GM21529 (cell line): ENCODE results near the gene PAX1.

ENCODE experiments used
- ATAC-seq: cut with Tn5 transposase; IDR thresholded peaks from one replicate; pipeline ENCODE4 v1.9.1; 2021; ENCODE audit not compliant: unreplicated experiment

The PAX1 gene

DNA sequence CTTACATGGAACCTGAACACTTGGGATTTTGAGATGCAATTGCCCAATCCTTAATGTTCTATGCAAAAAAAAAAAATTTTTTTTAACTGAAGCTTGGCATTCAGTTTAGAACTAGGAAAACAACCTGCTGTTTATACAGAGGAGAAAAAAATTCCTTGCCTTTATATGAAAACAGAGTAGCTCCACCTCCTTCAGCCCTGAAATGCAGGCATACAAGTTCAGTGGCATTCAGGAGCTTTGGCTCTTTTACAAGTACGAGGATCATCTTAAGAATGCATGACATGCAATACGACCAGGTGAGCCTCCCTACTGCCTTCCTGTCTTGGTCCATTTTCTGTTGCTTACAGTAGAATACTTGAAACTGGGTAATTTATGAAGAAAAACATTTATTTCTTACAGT is 20.4 kb downstream of the PAX1 start:
- no peak for ATAC-seq

DNA sequence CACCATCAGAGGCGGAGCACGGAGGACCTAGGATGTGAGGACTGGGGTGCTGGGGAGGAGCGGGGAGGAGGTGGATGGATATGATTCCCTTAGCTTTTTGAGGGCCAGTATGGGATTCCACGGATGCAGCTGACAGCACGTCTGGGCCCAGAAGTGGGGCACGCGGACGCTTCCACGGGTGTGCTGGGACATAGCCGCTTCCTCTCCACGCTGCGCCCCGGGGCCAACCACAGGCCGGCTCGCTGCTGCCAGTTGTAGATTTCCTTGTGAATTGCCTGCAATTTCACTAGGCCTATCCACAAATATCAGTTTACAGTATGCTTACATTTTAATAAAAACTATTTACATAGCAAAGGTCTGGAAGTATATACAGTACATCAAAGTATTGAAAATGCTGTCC is 23.9 kb downstream of the PAX1 start:
- no peak for ATAC-seq

DNA sequence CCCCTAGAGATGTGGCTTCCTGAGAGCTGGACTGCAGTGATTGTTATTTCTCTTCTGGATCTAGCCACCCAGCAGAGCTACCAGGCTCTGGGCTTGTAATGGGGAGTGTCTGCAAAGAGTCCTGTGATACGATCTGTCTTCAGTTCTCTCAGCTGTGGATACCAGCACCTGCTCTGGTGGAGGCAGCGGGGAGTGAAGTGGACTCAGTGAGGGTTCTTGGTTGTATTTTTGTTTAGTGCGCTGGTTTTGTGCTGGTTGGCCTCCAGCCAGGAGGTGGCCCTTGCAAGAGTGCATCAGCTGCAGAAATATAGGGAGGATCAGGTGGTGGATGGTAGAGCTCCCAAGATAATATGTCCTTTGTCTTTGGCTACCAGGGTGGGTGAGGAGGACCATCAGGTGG is 33.7 kb downstream of the PAX1 start:
- ATAC-seq, result no peak

DNA sequence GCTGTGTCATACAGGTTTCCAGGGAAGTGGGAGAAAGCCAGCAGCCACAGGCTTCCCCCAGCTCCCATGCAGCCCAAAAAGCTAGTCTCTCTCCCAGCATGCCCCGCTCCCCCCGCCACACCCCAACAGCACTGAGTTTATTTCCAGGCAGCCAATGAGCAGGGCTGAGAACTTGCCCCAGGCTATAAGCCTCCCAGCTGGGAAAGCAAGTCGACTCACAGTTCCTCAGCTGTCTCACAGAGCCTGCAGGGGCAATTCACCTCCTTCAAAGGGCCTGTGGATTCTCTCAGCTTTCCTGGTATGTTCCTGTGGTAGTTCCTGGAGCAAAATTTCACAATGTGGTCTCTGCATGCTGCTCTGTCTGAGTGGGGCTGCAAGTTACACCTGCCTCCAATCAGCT is 34.2 kb downstream of the PAX1 start:
- ATAC-seq, result no peak

DNA sequence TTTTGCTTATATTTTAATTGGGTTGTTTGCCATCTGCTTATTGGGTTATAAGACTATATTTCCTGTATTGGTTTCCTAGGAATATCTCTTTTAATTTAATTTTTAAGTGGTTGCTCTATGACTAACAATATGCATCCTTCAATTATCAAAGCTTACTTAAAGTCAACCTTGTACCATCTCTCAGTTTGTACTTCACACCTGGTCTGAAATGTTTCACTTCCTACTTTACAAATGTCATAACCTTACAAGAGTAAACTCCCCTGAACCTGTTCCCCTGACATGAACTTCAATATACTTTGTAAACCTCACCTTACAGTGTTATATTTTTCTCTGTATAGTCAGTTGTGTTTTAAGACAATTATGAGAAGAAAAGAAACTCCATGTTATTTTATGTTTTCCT is 35.8 kb downstream of the PAX1 start:
- ATAC-seq, result no peak

DNA sequence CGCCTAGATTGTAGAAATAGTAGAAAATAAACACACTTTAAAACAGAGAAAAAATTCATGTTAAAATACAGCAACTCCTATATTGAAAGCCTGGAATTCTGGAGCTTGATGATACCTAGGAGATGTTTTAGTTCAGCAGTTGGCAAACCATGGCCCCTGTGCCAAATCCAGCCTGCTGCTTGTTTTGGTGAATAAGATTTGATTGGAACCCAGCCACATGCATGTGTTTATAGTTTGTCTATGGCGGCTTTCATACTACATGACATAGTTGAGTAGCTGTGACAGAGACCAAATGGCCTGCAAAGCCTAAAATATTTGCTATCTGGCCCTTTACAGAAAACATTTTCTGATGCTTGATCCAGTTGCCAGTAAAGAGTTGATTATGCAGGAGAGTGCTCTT is 57.2 kb downstream of the PAX1 start:
- no peak for ATAC-seq

DNA sequence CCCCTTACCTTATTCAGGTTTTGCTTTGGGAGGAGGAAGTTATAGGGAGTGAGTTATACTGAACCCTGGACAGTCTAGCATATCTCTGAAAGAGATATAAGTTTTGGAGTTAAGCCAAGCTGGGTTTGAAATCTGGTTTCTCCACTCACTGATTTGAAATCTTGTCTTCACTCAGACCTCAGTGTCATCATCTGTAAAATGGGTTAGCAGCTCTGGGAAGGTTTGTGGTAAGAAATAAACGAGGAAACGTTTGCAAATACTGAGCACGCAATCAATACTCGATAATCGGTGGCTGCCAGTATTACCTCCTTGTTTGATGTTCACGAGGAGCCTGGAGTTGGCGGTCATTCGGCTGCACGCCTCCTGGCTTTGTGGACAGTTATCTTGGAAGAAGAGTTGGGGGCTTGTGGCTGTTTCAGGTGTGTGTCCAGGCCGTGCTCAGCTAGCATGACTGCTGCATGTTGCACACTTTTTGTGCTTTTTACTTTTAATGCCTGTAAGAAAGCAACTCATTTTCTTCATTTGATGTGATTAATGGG is 61.8 kb downstream of the PAX1 start:
- no peak for ATAC-seq

DNA sequence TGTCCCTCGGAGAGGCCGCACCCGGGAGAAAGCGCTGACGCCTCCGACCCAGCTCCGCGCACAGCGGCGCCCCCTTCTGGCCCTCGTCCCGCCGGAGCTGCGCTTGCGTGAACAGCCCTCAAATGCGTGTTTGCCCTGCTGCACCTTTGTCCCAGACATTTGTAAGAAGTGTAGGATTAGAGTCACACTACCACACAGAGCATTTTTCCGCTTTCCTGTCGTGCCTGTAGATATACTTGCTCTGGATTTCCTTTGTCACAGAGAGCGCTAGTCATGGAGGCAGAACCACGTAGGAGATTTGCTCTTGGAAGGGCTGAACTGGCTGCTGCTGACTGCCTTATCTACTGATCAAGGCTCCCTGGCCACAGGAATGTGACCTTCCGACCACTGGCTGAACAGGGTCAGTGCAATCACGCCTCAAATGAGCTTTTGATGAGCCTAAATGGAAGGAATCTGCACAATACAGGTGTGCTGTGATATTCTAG is 62.3 kb downstream of the PAX1 start:
- ATAC-seq, result no peak
